HG03565 (cell line): ENCODE measurements around the gene CALU.

Source experiments
- ATAC-seq: cut with Tn5 transposase; IDR thresholded peaks from one replicate; pipeline ENCODE4 v1.9.1; 2021; ENCODE audit warnings: mild to moderate bottlenecking, moderate library complexity; ENCODE audit not compliant: unreplicated experiment

Gene CALU

DNA sequence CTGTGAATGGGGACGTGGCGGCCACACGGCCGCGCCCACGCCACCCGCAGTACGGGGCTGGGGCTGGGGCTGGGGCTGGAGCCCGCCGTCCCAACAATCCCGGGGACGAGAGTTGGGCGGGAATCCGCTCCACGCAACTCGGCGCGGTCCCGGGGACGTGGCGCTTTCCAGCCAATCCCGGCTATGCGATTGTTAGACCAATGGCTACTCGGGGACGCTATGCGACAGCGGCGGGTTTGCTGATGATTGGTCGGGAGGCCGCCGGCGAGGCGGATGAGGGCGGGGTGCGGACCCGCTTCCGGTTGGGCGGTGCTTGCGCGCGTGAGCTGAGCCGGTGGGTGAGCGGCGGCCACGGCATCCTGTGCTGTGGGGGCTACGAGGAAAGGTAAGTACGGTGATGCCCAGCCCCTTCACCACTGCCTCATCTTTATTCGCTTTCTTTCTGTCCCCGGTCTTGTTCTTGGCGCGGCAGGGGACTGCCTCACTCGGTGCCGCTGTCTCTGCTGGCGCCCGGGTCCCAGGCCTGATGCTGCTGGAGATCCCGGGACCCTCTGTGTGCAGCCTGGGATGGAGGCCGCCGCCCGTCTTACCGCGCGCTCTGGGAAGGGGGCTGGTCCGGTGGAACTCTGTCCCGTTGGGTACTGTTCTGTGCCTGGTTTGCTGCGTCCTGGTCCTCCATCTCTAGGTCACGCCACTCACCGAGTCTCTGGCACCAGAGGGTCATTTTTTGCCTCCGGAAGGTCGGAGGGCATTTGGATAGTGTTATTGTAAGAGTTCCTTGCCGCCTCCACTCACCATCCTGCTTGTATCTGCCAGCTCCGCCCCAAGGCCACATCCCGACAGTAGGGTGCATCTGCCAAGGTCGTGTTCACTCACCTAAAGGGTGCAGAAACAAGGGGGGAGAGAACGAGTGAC lies at the start of gene CALU:
TSS of gene CALU (plus strand) at position 312 of the 915 bp plus-strand sequence. CDS start 9,225 bp downstream, outside the sequence.
- ATAC-seq, result peak; percentile 95

DNA sequence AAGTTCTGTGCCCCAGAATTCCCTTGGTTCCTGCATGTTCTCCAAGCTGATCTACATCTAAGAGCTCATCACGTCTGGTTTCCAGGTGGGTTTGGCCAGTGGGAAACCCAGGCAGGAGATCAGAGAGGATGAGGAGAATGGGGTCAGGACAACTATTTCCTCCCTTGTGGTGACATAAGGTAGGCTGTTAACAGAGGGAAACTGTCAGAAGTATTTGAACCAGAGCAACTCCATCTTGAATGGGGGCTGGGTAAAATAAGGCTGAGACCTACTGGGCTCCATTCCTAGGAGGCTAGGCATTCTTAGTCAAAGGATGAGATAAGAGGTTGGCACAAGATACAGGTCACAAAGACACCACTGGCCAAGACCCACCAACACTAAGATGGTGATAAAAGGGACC lies 47.9 kb upstream of the CALU start:
- ATAC-seq, result no peak

DNA sequence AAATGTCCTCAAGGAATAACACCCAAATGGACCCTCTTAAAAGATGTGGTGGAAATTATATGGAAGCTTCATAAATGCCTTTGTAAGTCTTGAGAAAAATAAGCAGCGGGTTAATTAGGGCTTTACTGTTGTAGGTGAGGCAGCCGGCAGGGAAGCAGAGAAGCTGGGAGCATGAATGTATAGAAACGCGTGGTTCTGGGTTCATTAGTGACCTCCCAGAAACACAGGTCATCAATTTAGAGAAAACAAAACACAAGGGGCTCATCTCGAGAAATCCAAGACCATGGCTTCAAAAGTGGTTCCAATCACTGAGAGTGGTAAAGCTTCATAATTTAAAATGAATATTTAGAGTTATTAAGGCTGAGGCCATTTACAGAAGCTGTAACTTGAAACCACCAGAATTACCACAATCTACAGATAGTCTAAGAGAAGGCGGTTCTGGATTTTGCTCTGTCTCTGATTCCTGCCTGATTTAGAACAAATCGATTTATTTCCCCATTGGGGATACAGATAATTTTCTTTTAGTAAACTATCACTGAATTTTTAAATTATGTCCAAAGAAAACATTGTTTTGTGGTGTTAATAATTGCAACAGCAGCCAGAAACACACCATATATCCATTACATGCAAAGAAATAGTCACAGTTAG lies 46.4 kb upstream of the CALU start:
- no peak for ATAC-seq

DNA sequence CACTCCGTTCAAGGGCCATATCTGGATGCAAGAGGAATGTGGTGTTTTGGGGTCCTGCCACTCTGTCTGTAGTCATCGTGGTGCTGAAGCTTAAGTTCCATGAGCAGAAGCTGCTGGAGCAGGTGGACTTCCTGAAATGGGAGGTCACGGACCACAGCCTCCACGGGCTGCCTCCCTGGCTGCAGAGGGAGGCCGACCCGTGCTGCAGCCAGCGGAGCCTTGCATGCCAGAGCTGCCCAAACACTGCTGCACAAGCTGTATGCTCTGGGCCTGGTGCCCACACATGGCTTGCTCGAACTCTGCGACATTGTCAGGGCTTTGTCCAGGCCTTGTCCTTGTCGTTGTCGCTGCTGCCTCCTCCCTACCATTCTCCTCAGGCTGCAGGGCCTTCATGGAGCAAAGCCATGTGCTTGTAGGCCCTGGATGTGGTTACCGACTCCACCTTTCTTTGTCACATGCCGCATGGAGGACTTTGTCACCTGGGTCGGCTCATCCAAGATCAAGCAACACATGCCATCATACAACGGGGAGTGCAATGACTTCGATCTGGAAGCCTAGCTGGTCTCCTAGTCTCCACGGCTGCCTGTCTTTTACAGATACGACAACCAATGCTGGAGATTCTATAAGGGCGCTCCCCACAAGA lies 45.7 kb upstream of the CALU start:
- no peak for ATAC-seq

DNA sequence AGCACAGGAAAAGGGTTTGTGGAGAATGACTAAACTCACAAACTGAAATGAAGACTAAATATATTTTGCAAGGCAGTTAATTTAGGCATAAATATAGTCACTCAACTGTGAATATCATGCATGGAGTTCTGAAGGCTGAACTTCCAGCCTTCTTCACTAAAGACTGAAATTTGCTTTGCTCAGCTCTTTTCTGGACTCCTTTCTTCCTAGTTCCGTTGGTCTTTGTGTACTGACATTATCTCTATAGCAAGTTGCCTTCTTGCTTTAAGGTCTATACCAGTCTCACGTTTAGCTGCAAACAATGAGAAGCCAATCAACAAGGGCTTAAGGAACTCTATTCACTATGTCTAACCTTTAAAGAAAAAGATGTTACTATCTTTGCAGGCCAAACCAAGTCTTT lies 44.4 kb upstream of the CALU start:
- no peak for ATAC-seq

DNA sequence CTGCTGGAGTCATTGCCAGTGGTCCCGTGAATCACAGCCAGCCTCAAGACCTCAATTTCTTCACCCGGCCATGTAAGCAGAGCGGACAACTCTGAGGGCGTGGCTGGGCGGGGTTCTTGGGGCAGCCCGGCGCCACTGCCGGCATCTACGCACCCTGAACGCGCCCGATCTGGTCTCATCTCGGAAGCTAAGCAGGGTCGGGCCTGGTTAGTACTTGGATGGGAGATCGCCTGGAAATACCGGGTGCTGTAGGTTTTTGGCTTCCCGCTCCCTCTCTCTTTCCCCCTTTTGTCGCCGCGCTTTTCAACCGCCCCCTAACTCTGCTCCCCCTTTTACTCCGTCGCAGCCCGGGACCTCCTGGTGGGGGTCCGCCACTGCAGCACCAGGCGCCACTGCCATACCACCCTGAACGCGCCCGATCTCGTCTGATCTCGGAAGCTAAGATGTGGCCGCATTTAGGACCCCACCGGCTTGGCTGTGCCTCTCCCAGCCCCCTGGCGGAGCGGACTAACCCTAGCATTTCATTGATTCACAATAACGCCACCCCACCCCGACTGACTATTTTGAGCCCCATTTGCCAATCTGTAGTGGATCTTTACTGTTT lies 41.8 kb upstream of the CALU start:
- no peak for ATAC-seq

DNA sequence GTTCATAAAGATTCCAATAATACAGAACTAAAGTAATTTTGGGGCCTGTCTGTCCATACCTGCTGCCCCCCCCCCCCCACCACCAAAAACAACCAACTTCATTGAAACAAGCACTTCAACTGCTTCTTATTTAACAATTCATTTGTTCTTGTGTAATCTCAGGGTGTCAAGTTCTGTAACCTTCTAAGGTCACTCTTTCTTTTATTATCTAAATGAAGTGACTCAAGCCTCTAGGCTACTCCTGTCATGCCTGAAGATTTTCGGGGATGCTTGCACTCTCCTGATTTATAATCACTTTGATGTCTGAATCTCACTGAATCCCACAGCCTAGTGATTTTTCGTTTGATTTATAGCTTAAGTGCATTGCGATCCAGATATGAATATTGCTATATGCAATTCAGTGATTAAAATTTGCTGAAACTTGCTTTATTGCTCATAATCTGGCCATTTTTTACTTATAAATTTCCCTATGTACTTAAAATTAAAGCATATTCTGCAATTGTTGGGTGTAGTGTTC lies 39.9 kb upstream of the CALU start:
- ATAC-seq, result no peak

DNA sequence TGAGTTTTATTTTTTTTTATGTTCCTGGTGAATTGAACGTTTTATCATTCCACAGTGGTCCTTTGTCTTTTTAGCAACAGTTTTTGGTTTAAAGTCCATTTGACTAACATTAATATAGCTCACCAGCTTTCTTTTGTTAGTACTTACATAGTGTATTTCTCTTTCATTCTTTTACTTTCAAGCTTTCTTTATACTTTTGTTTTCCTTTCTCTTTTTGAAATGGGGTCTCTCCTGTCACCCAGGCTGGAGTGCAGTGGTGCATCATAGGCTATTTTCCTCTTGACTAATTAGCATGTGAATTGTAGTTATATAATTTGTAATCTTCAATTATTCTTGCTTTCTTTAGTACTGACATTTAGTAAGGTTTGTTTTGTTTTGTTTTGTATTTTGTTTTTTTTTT lies 39.3 kb upstream of the CALU start:
- ATAC-seq, result no peak

DNA sequence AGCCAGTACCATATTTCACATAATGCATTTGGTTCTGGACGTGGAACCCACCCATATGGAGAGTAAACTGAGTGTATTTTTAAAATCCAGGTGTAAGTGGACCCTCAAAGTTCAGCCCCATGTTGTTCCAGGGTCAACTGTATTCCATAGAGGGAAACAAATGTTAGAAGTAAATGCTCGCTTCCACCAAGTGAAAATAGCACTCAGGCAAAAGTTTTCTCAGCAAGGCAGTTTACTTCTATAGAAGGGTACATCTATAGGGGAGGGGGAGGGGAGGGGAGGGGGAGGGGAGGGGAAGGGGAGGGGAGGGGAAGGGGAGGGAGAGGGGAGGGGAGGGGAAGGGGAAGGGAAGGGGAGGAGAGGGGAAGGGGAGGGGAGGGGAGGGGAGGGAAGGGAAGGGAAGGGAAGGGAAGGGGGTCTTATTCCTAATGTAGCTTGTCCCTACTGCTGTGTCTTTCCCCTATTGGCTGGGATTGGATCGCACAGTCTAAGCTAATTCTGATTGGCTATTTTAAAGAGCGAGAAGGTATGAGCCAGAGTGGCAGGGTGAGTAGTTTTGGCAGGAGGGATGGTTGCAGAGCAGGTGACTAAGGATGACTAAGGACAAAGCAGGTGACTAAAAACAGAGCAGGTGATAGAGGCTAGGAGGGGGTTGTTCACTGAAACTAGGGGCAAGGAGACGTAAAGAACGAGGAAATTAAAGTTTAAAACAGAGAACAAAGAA lies 37.9 kb upstream of the CALU start:
- ATAC-seq, result no peak

DNA sequence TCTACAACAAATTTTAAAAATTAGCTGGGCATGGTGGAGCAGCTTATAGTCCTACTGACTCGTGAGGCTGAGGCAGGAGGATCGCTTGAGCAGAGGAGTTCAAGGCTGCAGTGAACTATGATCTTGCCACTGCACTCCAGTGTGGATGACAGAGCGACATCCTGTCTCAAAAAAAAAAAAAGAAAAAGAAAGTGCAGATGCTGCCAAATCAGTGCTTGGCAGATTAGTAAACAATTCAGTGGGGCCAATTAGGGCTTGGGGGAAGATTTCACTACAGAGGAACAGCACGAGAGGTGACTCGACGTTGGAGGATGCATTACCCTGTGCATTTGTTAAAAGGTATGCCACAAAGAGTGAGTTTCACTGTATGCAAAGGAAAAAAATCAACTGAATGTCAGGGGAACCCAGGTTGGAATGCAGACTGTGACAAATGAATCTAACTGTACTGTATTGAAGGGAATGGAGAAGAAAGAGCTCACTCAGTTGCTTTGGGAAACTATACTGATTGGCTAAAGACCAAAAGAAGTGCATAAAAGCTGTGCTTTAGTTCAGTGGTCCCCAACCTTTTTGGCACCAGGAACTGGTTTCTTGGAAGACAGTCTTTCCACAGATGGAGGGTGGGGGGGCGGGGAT lies 35.4 kb upstream of the CALU start:
- ATAC-seq, result no peak

DNA sequence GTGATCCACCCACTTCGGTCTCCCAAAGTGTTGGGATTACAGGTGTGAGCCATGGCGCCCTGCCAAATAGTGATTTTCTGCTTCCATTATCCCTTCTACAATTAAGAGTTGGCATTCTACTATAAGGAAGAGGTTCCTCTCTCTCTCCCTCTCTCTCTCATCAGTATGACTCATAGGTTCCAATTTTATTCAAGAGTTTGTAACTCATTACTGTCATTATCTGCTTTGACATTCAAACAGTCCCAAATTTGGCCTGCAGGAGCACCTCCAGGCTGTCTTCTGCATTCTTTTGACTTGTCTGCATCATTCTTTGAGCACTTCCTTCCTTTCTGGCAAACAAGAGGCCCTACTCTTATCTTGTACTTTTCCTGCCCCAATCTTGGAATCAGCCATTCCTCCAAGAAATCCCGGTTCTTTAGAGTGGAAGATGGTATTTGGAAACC lies 33.2 kb upstream of the CALU start:
- no peak for ATAC-seq

DNA sequence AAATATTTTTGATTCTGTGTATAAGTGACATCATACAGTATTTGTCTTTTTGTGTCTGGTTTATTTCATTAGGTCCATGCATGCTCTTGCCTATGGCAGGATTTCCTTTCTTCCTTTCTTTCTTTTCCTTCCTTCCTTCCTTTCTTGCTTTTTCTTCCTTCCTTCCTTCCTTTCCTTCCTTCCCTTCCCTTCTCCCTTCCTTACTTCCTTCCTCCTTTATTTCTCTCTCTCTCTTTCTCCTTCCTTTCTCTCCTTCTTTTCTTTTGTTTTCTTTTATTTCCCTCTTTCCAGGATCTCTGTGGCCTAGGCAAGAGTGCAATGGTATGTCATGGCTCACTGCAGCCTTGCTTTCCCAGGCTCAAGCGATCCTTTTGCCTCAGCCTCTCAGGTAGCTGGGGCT lies 31.4 kb upstream of the CALU start:
- ATAC-seq, result no peak

DNA sequence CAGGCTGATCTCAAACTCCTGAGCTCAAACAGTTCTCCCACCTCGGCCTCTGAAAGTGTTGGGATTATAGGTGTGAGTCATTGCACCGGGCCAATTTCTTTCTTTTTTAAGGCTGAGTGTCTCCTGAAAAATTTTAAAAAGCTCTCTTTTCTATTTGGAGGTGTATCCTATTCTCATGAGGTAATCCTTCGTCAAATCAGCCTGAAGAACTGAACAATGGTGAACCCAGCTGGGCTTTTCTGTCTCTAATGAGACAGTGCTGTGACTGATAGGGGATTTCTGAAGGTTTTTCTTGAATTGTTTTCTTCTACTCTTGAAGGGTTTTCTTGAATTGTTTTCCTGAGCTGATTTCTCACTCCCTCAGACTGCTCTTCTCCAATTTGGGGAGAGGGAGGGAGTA lies 30.9 kb upstream of the CALU start:
- no peak for ATAC-seq

DNA sequence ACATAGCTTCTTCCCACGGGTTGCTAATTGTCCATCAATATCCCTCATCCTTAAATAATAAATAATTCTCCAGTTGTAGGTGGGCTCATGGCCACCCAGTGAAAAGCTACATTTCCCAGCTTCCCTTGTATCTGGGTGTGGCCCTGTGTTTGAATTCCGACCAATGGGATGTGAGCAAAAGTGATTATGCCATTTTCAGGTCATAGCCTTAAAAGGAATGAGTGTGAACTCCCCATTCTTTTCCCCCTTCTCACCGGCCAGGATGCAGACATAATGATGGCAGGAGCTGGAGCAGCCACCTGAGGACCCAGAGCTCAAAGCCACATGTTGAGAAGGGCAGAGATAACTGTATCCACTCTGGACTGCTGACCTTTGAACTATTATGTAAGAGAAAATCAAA lies 30.3 kb upstream of the CALU start:
- no peak for ATAC-seq

DNA sequence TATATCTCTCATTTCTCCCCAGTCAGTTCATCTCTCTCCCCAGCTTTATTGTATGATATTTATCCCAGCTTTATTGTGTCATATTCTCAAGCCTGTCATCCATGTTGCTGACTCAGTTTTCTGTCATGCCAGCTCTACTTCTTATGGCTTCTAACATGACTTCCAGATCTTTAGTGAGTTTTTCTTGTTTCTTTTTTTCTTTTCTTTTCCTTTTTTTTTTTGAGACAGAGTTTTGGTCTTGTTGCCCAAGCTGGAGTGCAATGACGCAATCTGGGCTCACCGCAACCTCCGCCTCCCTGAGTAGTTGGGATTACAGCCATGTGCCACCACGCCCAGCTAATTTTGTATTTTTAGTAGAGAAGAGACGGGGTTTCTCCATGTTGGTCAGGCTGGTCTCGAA lies 28.7 kb upstream of the CALU start:
- ATAC-seq, result no peak

DNA sequence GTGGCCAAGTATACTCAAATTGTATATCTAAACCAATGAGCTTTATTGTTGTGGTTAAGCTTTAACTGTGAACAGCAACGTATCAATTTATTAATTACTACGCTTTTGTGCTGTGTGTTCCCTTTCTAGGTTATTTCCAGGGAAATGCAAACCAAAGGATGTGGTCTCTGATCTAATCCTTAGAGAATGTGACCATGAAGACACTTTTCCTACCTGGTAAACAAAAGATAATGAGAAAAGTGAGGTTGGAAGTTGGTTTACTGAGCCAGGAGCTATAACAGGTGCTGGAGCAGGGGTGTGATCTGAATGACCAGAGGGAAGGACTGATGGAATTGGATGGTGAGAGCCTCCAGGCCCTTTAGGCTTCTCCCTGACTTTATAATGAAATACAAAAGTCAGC lies 25.4 kb upstream of the CALU start:
- ATAC-seq, result no peak

DNA sequence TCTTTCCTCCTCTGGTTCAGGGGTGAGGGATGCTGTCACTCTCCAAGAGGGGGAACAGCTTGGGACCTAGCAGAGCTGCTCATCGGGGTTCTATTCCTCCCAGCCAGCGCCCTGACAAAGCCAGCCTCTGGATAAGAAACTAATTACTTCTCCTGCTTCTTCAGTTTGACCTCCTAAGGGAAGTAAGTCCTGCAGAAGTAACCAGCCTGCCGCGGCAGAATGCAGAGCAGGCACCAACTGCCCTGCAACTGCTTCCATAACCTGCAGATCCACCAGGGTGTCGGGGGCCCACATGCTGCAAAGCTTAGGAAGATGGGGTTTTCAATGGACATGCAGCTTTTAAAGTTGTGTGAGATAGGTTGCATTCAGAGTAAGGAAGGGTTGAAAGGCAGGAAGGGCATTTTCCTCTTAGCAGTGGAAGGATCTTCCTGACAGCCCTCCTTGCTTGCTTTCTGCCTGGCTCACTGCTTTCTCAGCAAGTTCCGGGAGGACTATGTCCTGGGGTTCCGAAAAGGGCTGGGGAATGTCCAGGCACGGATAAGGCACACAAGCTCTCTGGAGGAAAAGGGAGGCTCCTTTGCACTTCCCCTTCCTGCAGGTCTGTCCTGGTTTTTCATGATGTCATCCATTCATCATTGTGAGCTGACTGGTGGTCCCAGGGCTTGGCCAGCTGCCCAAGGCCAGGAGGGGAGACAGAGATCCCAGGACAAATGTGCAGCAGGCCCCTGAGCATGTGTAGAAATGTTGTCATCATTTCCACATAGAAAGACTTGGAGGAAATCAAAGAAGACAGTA lies 24.3 kb upstream of the CALU start:
- no peak for ATAC-seq

DNA sequence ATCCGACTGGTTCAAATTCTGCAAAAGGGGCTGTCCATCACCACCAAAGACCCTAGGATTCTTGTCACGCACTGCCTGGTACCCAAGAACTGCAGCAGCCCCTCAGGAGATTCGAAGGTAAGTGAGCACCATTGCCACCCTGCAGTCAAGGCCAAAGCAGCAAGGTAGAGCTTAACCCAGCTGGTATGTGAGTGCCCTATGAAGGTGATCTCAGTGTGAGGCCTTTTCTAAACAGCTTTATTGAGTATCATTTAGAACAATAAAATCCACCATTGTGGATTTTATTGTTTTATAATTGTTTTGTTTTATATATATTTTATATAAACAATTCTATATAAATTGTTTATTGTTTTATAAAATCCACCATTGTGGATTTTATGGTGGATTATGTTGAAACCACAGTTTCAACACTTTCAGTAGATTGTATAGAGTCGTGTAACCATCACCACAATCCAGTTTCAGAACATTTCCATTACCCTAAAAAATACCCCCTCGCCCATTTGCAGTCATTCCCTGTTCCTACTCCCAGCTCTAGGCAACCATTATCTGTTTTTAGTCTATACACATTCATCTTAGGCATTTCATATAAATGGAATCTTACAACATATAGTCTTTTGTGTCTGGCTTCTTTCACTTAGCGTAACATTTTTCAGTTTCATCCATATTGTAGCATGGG lies 20.1 kb upstream of the CALU start:
- no peak for ATAC-seq

DNA sequence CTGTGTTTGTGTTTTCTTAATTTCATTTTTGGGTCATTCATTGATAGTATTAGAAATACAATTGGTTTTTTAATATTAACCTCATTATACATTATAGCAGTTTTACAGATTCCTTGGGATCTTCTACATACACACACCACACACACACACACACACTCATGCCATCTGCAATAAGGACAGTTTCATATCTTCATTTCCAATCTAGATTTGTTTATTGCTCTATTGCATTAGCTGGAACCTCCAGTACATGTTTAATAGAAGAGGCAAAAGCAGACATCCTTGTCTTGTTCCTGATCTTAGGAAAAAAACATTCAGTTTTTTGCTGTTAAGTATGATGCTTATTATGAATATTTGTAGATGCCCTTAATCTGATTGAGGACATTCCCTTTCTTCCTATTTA lies 17.8 kb upstream of the CALU start:
- ATAC-seq, result no peak
